Measurements from ENCODE around the gene AUTS2.

GRCh38 chr7:70032649-70033048 lies 434.4 kb downstream of the AUTS2 start:
- TF ChIP-seq CTCF (conservative IDR thresholded peaks at IDR 0.05; ENCODE audit: low read length) (no peak), EZH2phosphoT487 (IDR thresholded peaks at IDR 0.05; ENCODE audit: borderline replicate concordance) (no peak)
